GM20000 (cell line): ENCODE data around the gene RBPJL.

ENCODE experiments used
- DNase-seq: peaks from one replicate; pipeline ENCODE4 v3.0.0; 2012; ENCODE audit warnings: low spot score
- CTCF ChIP-seq: IDR thresholded peaks from 2 replicates; pipeline ENCODE4 v1.5.1; 2012; ENCODE audit warnings: mild to moderate bottlenecking, control low read depth; ENCODE audit errors: extremely low read depth, missing control alignments

The RBPJL gene

DNA sequence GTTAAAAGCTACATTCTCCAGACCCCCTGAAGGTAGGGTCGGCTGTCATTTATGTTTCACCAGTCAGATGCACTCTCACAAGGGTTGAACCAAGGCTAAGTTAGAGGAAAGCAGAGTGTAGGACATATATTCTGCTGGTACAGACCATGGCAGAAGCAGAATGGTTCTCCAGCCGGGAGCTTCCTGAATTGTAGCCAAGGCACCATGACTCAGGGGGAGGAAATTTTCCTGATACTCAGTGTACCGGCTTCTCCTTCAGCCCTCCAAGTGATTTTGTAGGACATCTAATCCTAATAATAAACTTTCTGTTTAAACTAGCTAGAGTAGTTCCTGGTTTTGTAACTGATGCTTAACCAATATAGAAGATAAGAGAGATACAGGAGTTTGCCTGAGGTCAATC, 38.1 kb upstream of the RBPJL start:
- no peak for TF ChIP-seq CTCF
- DNase-seq: no peak

- DNase-seq: no peak
- no peak for TF ChIP-seq CTCF
Observed at GRCh38 chr20:45269056-45269455, 37.6 kb upstream of the RBPJL start.

DNA sequence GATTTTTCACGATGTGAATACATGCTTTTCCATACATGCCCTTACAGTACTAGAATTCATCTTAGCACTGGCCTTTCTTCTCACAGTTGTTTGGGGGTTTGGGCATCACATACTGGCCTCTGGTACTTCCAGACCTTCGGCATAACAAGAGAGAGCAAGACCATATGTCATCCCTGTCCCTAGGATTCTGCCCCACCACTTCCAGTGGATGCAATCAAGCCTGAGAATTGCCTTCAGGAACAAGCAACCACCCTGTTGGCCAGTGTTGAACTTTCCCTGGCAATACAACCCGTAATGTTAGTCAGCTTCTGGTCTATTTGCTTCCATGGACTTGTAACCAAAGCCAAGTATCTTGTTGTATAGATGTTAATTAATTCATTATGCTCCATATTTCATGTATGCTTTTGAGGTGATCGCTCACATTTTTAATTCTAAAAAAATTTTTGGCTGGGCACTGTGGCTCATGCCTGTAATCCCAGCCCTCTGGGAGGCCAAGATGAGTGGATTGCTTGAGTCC, 36.8 kb upstream of the RBPJL start:
- no peak for DNase-seq
- TF ChIP-seq CTCF: no peak

GRCh38 chr20:45275338-45275737, 31.3 kb upstream of the RBPJL start:
- no peak for TF ChIP-seq CTCF
- DNase-seq: no peak

DNA sequence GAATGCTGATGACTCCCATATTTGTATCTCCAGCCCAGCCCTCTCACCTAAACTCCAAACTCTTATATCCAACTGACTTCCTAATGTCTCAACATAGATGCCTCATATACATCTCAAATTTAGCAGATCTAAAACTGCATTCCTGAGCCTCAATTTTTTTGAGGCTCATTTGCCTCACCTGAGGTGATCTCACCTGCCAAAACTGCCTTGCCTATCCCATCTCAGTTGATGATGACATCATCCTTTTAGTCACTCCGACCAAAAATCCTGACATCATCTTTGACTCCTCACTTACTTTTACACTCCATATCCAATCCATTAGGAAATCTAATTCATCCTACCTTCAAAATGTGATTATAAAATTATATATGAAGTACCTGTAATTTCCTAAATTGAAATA, 26.6 kb upstream of the RBPJL start:
- no peak for TF ChIP-seq CTCF
- no peak for DNase-seq

DNA sequence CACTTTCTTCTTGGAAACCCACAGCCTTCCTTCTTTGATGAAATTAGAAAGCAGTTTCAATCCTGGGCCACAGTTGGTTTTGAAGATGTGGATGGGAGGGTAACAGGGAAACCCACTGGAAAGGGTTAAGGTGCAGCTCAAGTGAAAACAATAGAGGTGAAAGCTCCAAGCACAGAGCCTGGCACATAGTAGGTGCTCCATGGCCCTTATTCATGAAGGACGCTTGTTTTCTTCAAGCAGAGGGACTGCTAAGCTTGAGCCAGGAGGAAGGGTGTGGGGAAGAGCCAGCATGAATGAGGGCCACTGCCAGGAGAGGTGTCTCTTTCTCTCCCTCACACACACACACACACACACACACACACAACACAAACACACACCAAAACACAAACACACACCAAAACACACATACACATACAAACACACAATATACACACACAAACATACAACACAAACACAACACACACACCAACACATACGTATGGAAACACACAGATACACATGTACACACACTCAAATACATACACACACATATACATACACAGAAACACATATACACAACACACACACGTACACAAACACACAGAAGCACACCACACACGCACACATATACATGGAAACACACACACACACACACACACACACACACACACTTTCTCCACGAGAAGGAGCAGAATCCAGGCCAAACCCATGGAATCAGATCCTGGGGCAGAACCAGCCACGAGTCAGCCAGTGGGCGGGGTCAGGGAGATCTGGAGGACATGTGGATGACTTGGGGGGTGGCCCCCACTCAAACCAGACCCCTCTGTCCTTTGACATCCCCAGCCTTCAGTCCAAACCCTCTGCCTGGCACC, 23.7 kb upstream of the RBPJL start:
- no peak for TF ChIP-seq CTCF
- DNase-seq: no peak

DNA sequence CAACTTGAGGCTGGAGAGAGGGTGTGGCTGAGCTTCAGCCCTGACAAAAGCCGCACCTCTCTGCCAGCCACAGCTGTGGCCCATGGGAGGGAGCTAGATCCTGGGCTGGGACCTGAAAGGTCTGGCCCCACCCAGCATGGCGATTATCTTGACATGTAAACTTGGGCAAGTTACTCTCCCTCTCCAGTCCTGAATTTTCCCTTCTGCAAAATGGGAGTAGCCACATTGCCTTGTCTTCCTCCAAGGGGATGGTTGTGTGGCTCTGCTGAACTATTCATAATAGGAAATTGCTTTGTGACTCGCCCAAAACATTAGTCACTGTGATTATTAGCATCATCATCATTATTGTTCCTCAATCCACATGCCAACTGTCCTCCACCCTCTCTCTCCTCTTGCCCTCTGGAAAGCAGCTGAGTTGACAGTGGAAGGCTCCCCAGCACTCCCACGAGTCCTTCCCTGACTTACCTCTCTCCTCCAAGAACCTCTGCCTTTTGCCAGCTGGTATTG, 23.0 kb upstream of the RBPJL start:
- no peak for TF ChIP-seq CTCF
- DNase-seq: no peak
